Fibroblast of lung (primary cell): ENCODE measurements around the gene CRYBB2. TPM values are rescaled to one million over a fixed set of nuclear protein-coding genes. Genes with fewer than 3 reads are reported as not detected.

ENCODE experiments used
- DNase-seq, 2 donors: peaks; one replicate each; pipeline versions ENCODE4 v3.0.0 to v3.0.0-alpha.2; 2010; ENCODE audit warnings: low read depth in 2 of 2
- H2AFZ ChIP-seq: 2 replicates; pipeline ENCODE4 v1.5.1; 2012; ENCODE audit warnings: low read length, control low read depth, inconsistent platforms
- H3K27ac ChIP-seq: 2 replicates; pipeline ENCODE4 v1.5.1; 2011; ENCODE audit warnings: low read length, control low read depth; ENCODE audit not compliant: insufficient read depth
- H3K27me3 ChIP-seq: 2 replicates; pipeline ENCODE4 v1.5.1; 2011; ENCODE audit warnings: mild to moderate bottlenecking, low read length; ENCODE audit not compliant: control insufficient read depth, insufficient read depth
- H3K36me3 ChIP-seq: 2 replicates; pipeline ENCODE4 v1.5.1; 2011; ENCODE audit warnings: low read length; ENCODE audit not compliant: control insufficient read depth, insufficient read depth
- H3K4me1 ChIP-seq: 2 replicates; pipeline ENCODE4 v1.5.1; 2011; ENCODE audit warnings: low read length; ENCODE audit not compliant: control insufficient read depth, insufficient read depth; ENCODE audit errors: extremely low read depth
- H3K4me2 ChIP-seq: 2 replicates; pipeline ENCODE4 v1.5.1; 2011; ENCODE audit warnings: low read length, control low read depth; ENCODE audit not compliant: insufficient read depth; ENCODE audit errors: extremely low read depth
- H3K4me3 ChIP-seq, 4 experiments: fragments of 200-600 bp in 1 of 4; sonication (generic) in 1 of 4; replicated peaks in 1 of 4; 2 replicates each; pipeline ENCODE4 v1.5.1; 2011 to 2016; ENCODE audit warnings: low read length in 4 of 4, low read depth in 3 of 4, mild to moderate bottlenecking in 3 of 4, control low read depth in 2 of 4, inconsistent platforms in 1 of 4, mixed read lengths in 1 of 4; ENCODE audit not compliant: insufficient read depth in 1 of 4; ENCODE audit errors: control extremely low read depth in 1 of 4
- H3K79me2 ChIP-seq: 2 replicates; pipeline ENCODE4 v1.5.1; 2012; ENCODE audit warnings: mild to moderate bottlenecking, low read length, inconsistent platforms; ENCODE audit not compliant: control insufficient read depth, insufficient read depth
- H3K9ac ChIP-seq: 2 replicates; pipeline ENCODE4 v1.5.1; 2011; ENCODE audit warnings: mild to moderate bottlenecking, low read length, control low read depth; ENCODE audit not compliant: insufficient read depth
- H3K9me3 ChIP-seq: 2 replicates; pipeline ENCODE4 v1.5.1; 2012; ENCODE audit warnings: low read depth, low read length; ENCODE audit not compliant: control insufficient read depth, insufficient read depth
- H4K20me1 ChIP-seq: 2 replicates; pipeline ENCODE4 v1.5.1; 2011; ENCODE audit warnings: low read length; ENCODE audit not compliant: control insufficient read depth, insufficient read depth; ENCODE audit errors: extremely low read depth
- EZH2 ChIP-seq: IDR thresholded peaks from 2 replicates; pipeline ENCODE4 v1.5.1; 2012; ENCODE audit warnings: low read length, control low read depth, mild to moderate bottlenecking; ENCODE audit errors: missing control alignments
- polyA plus RNA-seq, 2 donors: library from polyadenylated mRNA; depleted of rRNA in 1 of 2; stranded (reverse) in 1 of 2; unstranded in 1 of 2; fragments of >200 nt; gene quantifications; 2 replicates each; pipeline ENCODE4 v1.2.1, GENCODE V29; 2011 to 2012; ENCODE audit warnings: missing spikeins in 1 of 2
- total RNA-seq: library from RNA; depleted of rRNA; stranded (reverse); fragments of >200 nt; gene quantifications from 2 replicates; pipeline ENCODE4 v1.2.1, GENCODE V29; 2014
- TF ChIP-seq, protein P1 (sequence below), 2 donors: IDR thresholded peaks in 1 of 2; conservative IDR thresholded peaks in 1 of 2; 1 replicate in 1 of 2; 2 replicates in 1 of 2; pipeline ENCODE4 v1.5.1; 2011 to 2012; ENCODE audit warnings: low read length in 2 of 2, control low read depth in 1 of 2, inconsistent platforms in 1 of 2, low read depth in 1 of 2, mild to moderate bottlenecking in 1 of 2

The CRYBB2 gene
- total and polyA plus RNA-seq, 2 donors (not counting 1 experiment from before 2014, with no cell fraction given) = not detected

DNA sequence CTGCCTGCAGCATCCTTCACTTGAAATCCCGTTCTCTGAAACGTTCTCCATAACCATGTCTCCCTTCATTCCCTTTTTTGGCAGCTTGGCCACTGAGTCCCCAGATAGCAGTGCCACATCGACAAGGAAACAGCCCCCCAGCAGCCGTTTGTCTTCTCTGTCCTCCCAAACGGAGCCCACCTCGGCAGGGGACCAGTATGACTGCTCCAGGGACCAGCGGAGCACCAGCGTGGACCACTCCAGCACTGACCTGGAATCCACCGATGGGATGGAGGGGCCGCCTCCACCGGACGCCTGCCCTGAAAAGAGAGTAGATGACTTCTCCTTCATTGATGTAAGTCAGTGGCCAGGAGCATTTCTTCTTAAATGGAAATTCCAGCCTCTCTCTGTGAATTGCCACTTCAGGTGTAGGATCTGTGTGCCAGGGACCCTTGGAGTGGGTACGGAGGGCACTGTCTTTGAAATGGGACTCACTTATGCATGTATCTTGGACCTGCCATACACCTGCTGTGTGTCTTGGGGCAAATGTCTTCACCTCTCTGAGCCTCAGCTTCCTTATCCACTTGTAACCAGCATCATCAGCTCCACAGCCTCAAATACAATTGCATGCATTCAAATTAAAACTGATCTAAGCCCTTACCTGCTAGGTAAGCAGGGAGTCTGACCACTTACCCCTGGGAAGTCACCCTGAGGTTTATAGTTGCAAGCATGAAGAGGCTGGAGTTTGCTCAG lies 45.1 kb upstream of the CRYBB2 start:
- Histone ChIP-seq H3K4me2 (no peak overlapping the region), H3K4me3 (no peak overlapping the region)
- DNase-seq = no peak

DNA sequence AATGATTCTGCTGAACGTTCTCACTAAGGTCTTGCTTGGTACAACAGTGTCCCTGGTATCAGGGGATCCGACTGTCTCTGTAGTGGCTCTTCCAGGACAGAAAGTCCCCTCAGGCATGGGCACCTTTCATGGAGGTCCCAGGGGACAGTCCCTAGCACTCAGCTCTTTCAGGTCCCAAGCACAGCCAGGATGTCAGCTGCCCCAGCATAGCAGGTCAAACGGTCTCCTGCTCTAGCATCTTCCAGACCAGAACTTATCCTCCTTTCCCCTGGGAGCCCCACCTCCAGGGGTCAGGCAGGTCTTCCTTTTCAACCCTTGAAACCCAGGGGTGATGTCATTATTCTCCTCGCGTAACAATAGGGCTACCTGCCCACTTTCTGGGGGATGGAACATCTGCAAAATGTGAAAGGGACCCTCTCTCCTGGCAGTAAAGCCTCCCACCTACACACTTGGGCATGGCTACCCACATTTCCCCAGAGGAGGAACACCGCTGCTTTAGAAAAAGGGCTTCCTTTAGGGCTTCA lies 44.5 kb upstream of the CRYBB2 start:
- no peaks in the 10 kb centered on the region for H4K20me1 ChIP-seq
- H3K4me3 ChIP-seq = no peak overlapping the region
- H2AFZ ChIP-seq = no peak overlapping the region
- no peaks in the 10 kb centered on the region for H3K27me3 ChIP-seq
- H3K9me3 ChIP-seq = no peaks in the 10 kb centered on the region
- DNase-seq = no peak
- no peak overlapping the region for H3K4me2 ChIP-seq
- no peak overlapping the region for H3K9ac ChIP-seq
- H3K36me3 ChIP-seq = no peaks in the 10 kb centered on the region
- H3K4me1 ChIP-seq = no peaks in the 10 kb centered on the region
- H3K79me2 ChIP-seq = no peaks in the 10 kb centered on the region
- TF ChIP-seq, protein P1, sequence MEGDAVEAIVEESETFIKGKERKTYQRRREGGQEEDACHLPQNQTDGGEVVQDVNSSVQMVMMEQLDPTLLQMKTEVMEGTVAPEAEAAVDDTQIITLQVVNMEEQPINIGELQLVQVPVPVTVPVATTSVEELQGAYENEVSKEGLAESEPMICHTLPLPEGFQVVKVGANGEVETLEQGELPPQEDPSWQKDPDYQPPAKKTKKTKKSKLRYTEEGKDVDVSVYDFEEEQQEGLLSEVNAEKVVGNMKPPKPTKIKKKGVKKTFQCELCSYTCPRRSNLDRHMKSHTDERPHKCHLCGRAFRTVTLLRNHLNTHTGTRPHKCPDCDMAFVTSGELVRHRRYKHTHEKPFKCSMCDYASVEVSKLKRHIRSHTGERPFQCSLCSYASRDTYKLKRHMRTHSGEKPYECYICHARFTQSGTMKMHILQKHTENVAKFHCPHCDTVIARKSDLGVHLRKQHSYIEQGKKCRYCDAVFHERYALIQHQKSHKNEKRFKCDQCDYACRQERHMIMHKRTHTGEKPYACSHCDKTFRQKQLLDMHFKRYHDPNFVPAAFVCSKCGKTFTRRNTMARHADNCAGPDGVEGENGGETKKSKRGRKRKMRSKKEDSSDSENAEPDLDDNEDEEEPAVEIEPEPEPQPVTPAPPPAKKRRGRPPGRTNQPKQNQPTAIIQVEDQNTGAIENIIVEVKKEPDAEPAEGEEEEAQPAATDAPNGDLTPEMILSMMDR (conservative IDR thresholded peaks at IDR 0.05 in 1 of 2, IDR thresholded peaks at IDR 0.05 in 1 of 2; ENCODE audit: low read depth in 1 of 2, low read length in 2 of 2) = no peak
- H3K27ac ChIP-seq = no peak overlapping the region

More for the DNA sequence above, 45.1 kb upstream of the CRYBB2 start:
- H3K36me3 ChIP-seq = no peaks in the 10 kb centered on the region
- TF ChIP-seq, protein P1 (conservative IDR thresholded peaks at IDR 0.05 in 1 of 2, IDR thresholded peaks at IDR 0.05 in 1 of 2; ENCODE audit: low read depth in 1 of 2, low read length in 2 of 2) = no peak
- no peak for TF ChIP-seq EZH2
- no peak overlapping the region for H3K27ac ChIP-seq
- H4K20me1 ChIP-seq = no peaks in the 10 kb centered on the region
- H3K79me2 ChIP-seq = no peaks in the 10 kb centered on the region
- no peaks in the 10 kb centered on the region for H3K27me3 ChIP-seq
- H3K4me1 ChIP-seq = no peaks in the 10 kb centered on the region
- H2AFZ ChIP-seq = no peak overlapping the region
- H3K9ac ChIP-seq = no peak overlapping the region
- no peaks in the 10 kb centered on the region for H3K9me3 ChIP-seq

DNA sequence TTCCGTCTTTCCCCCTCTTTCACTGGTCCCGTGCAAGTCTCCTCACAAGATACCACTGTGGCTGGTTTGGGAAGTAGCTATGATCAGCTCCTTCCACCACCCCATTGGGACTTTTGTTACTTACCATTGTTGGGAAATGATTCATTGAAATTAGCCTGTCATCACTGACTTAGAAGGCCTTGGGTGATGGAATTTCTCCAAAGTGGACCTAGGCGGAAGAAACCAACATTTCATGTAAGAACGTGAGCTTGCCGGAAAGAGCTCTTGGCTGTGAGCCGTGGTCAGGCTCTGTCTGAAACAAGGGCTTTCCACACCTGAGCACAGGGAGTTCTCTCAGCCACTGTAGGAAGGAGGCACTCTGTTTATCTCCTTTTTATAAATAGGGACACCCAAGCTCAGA lies 43.3 kb upstream of the CRYBB2 start:
- no peak overlapping the region for H3K27ac ChIP-seq
- DNase-seq = no peak
- H3K79me2 ChIP-seq = no peaks in the 10 kb centered on the region
- H3K36me3 ChIP-seq = no peaks in the 10 kb centered on the region
- H3K4me2 ChIP-seq = no peak overlapping the region
- no peak overlapping the region for H2AFZ ChIP-seq
- H3K27me3 ChIP-seq = no peaks in the 10 kb centered on the region
- H3K9me3 ChIP-seq = no peaks in the 10 kb centered on the region
- H3K4me3 ChIP-seq = no peak overlapping the region
- TF ChIP-seq, protein P1 (conservative IDR thresholded peaks at IDR 0.05 in 1 of 2, IDR thresholded peaks at IDR 0.05 in 1 of 2; ENCODE audit: low read depth in 1 of 2, low read length in 2 of 2) = no peak
- TF ChIP-seq EZH2 = no peak
- H3K9ac ChIP-seq = no peak overlapping the region
- no peaks in the 10 kb centered on the region for H4K20me1 ChIP-seq
- no peaks in the 10 kb centered on the region for H3K4me1 ChIP-seq
